GM10847 (cell line): ENCODE data around the gene LCE4A.
"Not testable (repeated sequence)": the region's sequence is repeated elsewhere in the genome, so short reads cannot be mapped to it uniquely, and the experiment has no call there.

Experiments
- POLR2A ChIP-seq: IDR thresholded peaks from 2 replicates; pipeline ENCODE4 v1.6.1; 2011; ENCODE audit not compliant: insufficient read length; ENCODE audit errors: extremely low read depth

Gene LCE4A

GRCh38 chr1:152707860-152708259, at the start of gene LCE4A:
TSS of gene LCE4A (plus strand) at chr1:152708160. CDS start at chr1:152709076, 916 bp downstream.
- no peak for TF ChIP-seq POLR2A

DNA sequence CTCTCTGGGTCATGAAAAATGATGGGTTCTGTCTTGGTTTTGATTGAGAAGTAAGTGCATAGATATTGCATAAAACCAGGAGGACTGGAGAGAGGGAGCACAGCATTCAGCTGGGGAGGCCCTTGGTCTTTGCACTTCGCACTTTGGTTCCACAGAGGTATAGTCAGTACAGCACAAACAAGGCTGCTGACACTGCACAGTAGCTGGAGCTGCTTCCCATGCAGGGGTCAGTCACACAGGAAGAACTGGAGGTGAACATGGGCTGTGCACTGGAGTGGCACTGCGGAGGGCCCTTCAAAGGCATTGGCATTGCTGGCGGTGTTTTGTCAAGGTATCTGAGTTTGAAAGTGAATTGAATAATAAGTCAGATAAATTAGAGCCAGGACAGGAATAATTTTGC, 49.3 kb upstream of the LCE4A start:
- no peak for TF ChIP-seq POLR2A

DNA sequence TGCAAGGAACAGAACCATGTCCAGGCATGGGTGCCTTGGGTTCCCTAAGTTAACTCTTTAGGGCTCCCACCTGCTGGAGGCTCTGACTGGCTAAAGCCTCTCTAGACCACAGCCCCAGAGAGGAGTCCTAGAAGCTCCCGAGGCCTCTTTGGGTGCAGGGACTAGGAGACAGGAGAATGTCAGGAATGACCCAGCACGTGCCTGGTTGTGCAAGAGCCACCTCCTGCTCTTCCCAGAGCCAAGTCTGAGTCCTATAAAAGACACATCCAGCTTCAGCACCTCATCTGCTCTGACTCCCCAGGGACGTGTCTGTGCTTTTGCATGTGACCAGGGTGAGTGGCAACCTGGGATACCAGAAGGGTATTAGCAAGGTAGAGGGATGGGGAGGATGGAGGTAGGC, 44.9 kb upstream of the LCE4A start, which contains the start of gene LCE2D:
Gene LCE2D, plus strand, starts transcription at position 283 of the 400 bp plus-strand sequence. CDS start 726 bp downstream, outside the sequence.
- TF ChIP-seq POLR2A, result no peak

- no peak for TF ChIP-seq POLR2A
Observed at GRCh38 chr1:152667648-152668047, 40.3 kb upstream of the LCE4A start.

GRCh38 chr1:152673016-152673415, 34.9 kb upstream of the LCE4A start:
- TF ChIP-seq POLR2A, result no peak

GRCh38 chr1:152674983-152675382, 33.0 kb upstream of the LCE4A start, which contains the start of gene LCE2C:
TSS of gene LCE2C (plus strand) at chr1:152675279. CDS start at chr1:152676016, 737 bp downstream.
- TF ChIP-seq POLR2A, result not testable (repeated sequence)

GRCh38 chr1:152679459-152679858, 28.5 kb upstream of the LCE4A start:
- TF ChIP-seq POLR2A, result no peak

DNA sequence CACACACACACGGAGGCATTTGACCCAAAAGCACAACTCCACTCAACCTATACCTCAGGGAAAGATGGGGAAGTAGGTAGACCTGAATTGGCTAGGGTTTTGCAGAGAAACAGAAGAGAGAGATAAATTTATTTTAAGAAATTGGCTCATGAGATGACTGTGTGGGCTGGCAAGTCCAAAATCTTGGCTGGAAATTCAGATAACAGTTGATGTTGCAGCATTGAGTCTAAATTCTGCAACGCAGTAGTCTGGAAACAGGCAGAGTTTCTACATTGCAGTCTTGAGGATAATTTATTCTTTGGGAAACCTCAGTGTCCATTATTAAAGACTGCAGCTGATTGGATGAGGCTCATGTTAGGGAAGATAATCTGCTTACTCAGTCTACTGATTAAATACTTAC, 26.3 kb upstream of the LCE4A start:
- TF ChIP-seq POLR2A, result no peak

DNA sequence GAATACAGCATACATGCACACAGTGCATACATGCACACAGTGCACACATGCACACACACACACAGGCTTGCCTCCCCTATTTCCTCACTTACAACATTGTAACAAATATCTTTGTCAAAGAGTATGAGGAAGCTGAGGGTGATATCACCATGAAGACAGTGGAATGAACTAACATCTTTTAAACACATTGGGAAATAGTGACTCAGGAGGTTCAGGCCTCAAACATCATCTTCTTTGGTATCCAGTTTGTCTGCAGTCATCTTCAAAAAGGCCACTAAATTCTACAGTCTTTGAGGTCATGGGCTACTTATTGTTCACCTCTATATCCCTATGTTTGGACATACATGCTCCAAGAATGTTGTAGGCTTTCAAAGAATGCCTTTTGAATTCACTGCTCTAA, 24.1 kb upstream of the LCE4A start:
- TF ChIP-seq POLR2A, result no peak

GRCh38 chr1:152685823-152686222, 22.1 kb upstream of the LCE4A start, which contains the start of gene LCE2B:
TSS of gene LCE2B (plus strand) at chr1:152686123. CDS start at chr1:152686844, 721 bp downstream.
- TF ChIP-seq POLR2A, result not testable (repeated sequence)

- no peak for TF ChIP-seq POLR2A
Observed at GRCh38 chr1:152697701-152698600, 10.0 kb upstream of the LCE4A start, which contains the start of gene LCE2A. TSS of gene LCE2A (plus strand) at chr1:152698345. CDS start at chr1:152698902, 557 bp downstream.

GRCh38 chr1:152699746-152700145, 8.2 kb upstream of the LCE4A start:
- no peak for TF ChIP-seq POLR2A

- TF ChIP-seq POLR2A, result no peak
Observed at GRCh38 chr1:152718238-152718637, 10.3 kb downstream of the LCE4A start.

- TF ChIP-seq POLR2A, result no peak
Observed at GRCh38 chr1:152725261-152725660, 17.3 kb downstream of the LCE4A start.

- TF ChIP-seq POLR2A, result no peak
Observed at GRCh38 chr1:152728986-152729385, 21.0 kb downstream of the LCE4A start.

DNA sequence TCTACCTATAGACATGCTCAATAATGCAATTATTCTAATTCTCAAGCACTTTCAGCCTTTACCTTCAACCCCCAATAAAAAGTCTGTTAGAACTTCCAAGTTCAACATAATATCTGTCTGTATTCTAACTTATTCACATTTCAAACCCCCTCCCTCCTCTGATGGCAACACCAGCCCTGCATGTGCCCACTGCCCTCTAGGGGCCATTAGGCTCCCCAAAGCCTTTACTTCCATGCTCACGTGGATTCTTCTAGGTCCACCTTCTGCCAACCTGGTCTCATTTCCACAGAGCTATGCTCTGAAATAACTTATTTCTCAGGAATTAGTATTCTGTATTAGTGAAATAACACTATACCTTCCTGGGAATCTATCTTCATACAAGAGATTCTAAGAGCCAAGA, 27.7 kb downstream of the LCE4A start:
- no peak for TF ChIP-seq POLR2A
